ENCODE measurements around the gene PLCB1.

The PLCB1 gene

GRCh38 chr20:8661229-8661952 lies 529.3 kb downstream of the PLCB1 start:
- DNase-seq (ENCODE audit: low read depth), result no peak
- no peak for TF ChIP-seq CTCF (IDR thresholded peaks at IDR 0.05; ENCODE audit: control insufficient read depth, insufficient read depth, low read depth, low read length, missing control alignments)
- no peak overlapping the region for H3K4me3 ChIP-seq (ENCODE audit: control insufficient read depth, low read depth, low read length)

DNA sequence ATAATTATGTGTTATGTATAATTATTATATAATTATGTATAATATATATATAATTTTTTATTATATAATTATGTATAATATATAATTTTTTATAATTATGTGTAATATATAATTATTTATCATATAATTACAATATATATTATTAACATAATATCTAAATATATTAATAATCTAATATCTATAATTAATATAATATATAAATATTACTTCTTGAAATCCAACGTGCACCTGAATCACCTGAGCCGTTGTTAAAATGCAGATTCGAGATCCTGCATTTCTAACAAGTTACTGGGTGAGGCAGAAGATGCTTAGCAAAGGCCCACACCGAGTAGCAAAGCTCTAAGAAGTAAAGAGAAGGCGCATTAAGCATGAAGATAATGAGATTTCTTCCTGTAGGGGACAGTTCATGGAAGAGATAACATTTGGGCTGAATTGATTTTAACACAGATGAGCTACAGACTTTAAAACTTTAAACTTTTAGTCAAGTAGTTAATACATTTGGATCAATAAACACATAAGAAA lies 530.4 kb downstream of the PLCB1 start:
- no peak for TF ChIP-seq CTCF (IDR thresholded peaks at IDR 0.05; ENCODE audit: control insufficient read depth, insufficient read depth, low read depth, low read length, missing control alignments)
- DNase-seq (ENCODE audit: low read depth), result no peak
- H3K4me3 ChIP-seq (ENCODE audit: control insufficient read depth, low read depth, low read length), result no peak overlapping the region

- no peak overlapping the region for H3K4me3 ChIP-seq (ENCODE audit: control insufficient read depth, low read depth, low read length)
- no peak for TF ChIP-seq CTCF (IDR thresholded peaks at IDR 0.05; ENCODE audit: control insufficient read depth, insufficient read depth, low read depth, low read length, missing control alignments)
- no peak for DNase-seq (ENCODE audit: low read depth)
Observed at GRCh38 chr20:8663424-8663823, 531.4 kb downstream of the PLCB1 start.

- DNase-seq (ENCODE audit: low read depth), result no peak
- TF ChIP-seq CTCF (IDR thresholded peaks at IDR 0.05; ENCODE audit: control insufficient read depth, insufficient read depth, low read depth, low read length, missing control alignments), result peak; percentile 14
- H3K4me3 ChIP-seq (ENCODE audit: control insufficient read depth, low read depth, low read length), result no peak overlapping the region
Observed at GRCh38 chr20:8664778-8665177, 532.7 kb downstream of the PLCB1 start.

- no peak for DNase-seq (ENCODE audit: low read depth)
- H3K4me3 ChIP-seq (ENCODE audit: control insufficient read depth, low read depth, low read length), result no peak overlapping the region
- TF ChIP-seq CTCF (IDR thresholded peaks at IDR 0.05; ENCODE audit: control insufficient read depth, insufficient read depth, low read depth, low read length, missing control alignments), result no peak
Observed at GRCh38 chr20:8667306-8667705, 535.2 kb downstream of the PLCB1 start.

DNA sequence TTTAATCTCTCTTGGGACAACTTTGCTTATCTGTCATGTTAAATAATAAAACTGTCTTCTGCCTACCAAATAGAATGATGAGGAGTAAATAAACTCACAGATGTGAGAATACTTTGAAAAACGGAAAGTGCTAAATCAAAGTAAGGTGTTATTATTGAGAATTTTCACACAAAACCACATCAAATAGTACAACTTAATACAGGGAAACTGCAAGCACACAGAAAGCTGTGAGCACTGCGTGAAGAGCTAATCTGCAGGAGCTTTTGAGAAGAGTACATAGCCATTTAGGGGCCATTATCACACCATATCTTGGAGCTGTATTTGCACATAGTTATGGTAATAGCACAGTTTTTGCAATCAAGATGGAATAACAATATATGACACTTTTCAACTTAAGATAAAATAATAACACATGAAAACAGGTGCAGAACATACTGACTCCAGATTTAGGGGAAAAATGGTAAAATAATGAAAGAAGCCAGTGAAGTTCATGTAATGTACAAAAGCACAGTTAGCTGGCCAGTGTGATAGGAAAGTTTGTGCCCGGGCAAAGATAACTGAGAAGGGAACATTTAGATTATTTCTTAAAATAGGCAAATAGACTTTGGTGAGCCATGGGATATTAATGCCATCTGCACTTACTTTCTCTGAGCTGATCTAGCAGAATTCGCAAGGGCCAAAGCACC lies 538.3 kb downstream of the PLCB1 start:
- no peak for DNase-seq (ENCODE audit: low read depth)
- H3K4me3 ChIP-seq (ENCODE audit: control insufficient read depth, low read depth, low read length), result no peak overlapping the region
- TF ChIP-seq CTCF (IDR thresholded peaks at IDR 0.05; ENCODE audit: control insufficient read depth, insufficient read depth, low read depth, low read length, missing control alignments), result no peak

Measured in AG09309 (cell line).